Spleen (tissue), 11 donors: ENCODE measurements around the gene ZNF578. TPM values are rescaled to one million over a fixed set of nuclear protein-coding genes. Genes with fewer than 3 reads are reported as not detected.
"Not testable (repeated sequence)": the region's sequence is repeated elsewhere in the genome, so short reads cannot be mapped to it uniquely, and the experiment has no call there.

Source experiments
- DNase-seq: peaks from one replicate; pipeline ENCODE4 v3.0.0-alpha.2; 2020
- H3K27ac ChIP-seq, 8 donors: fragments of 200-600 bp; sonication (generic) in 7 of 8; 1 replicate in 4 of 8; 2 replicates in 4 of 8; pipeline versions ENCODE4 v1.5.0 to v1.8.0; 2016 to 2021; ENCODE audit warnings: inconsistent platforms in 4 of 8, mild to moderate bottlenecking in 4 of 8, moderate library complexity in 1 of 8
- H3K27me3 ChIP-seq, 7 donors: fragments of 200-600 bp; sonication (generic) in 6 of 7; replicated peaks in 1 of 7; 1 replicate in 4 of 7; 2 replicates in 3 of 7; pipeline versions ENCODE4 v1.5.0 to v1.8.0; 2016 to 2021; ENCODE audit warnings: inconsistent platforms in 3 of 7, mild to moderate bottlenecking in 1 of 7
- H3K36me3 ChIP-seq, 6 donors: fragments of 200-600 bp; sonication (generic) in 5 of 6; 1 replicate in 4 of 6; 2 replicates in 2 of 6; pipeline versions ENCODE4 v1.5.0 to v1.8.0; 2016 to 2021; ENCODE audit warnings: inconsistent platforms in 2 of 6
- H3K4me1 ChIP-seq, 6 donors: fragments of 200-600 bp; sonication (generic) in 5 of 6; 1 replicate in 3 of 6; 2 replicates in 3 of 6; pipeline versions ENCODE4 v1.5.0 to v1.8.0; 2016 to 2021; ENCODE audit warnings: inconsistent platforms in 3 of 6
- H3K4me3 ChIP-seq, 8 donors: fragments of 200-600 bp; sonication (generic) in 7 of 8; 1 replicate in 4 of 8; 2 replicates in 4 of 8; pipeline versions ENCODE4 v1.5.0 to v1.8.0; 2016 to 2021; ENCODE audit warnings: inconsistent platforms in 4 of 8, mild to moderate bottlenecking in 4 of 8, moderate library complexity in 2 of 8
- H3K9me3 ChIP-seq, 8 donors: fragments of 200-600 bp; sonication (generic) in 7 of 8; 1 replicate in 4 of 8; 2 replicates in 4 of 8; pipeline versions ENCODE4 v1.5.0 to v1.8.0; 2016 to 2021; ENCODE audit warnings: inconsistent platforms in 4 of 8
- POLR2A ChIP-seq, 3 donors: fragments of 450-650 bp; IDR thresholded peaks; one replicate each; pipeline ENCODE4 v1.5.1; 2017; ENCODE audit warnings: antibody characterized with exemption in 3 of 3, mild to moderate bottlenecking in 1 of 3
- POLR2AphosphoS5 ChIP-seq, 3 donors: sonication (generic); formaldehyde crosslinking; IDR thresholded peaks; one replicate each; pipeline ENCODE4 v1.5.1; 2017; ENCODE audit warnings: antibody characterized with exemption in 3 of 3
- WGBS, 5 donors: extraction: QIAGEN DNeasy Blood & Tissue Kit in 3 of 5; methylation state at CpG; one replicate each; pipeline versions ENCODE4 v1.1.5 to v1.1.7; 2013 to 2018; 5-methylcytosine and 5-hydroxymethylcytosine counted together
- intact Hi-C: fragments of 100-400 bp; cut with DNase I; formaldehyde crosslinking; loops from one replicate; pipeline ENCODE4 v1.15.0; 2023; ENCODE audit warnings: low total_unique reads
- polyA plus RNA-seq, 3 donors: library from polyadenylated mRNA; stranded (reverse); fragments of 200-250 nt; gene quantifications; one replicate each; pipeline ENCODE4 v1.2.1, GENCODE V29; 2013
- total RNA-seq, 7 donors: library from RNA; depleted of rRNA in 3 of 7; stranded (reverse); fragments of >200 nt in 3 of 7; fragmentation: NEBNext Ultra II Directional in 4 of 7; extraction: Animal tissue kit (Norgen Biotek cat#: 25700) in 4 of 7; gene quantifications; one replicate each; pipeline versions ENCODE4 v1.1.0 to v1.2.1, GENCODE V29; 2016 to 2021
- TF ChIP-seq, protein P1 (sequence below), 11 experiments: fragments of 200-600 bp in 7 of 11; fragments of 450-650 bp in 4 of 11; sonication (generic) in 4 of 11; IDR thresholded peaks in 8 of 11; conservative IDR thresholded peaks in 3 of 11; 1 replicate in 7 of 11; 2 replicates in 4 of 11; pipeline versions ENCODE4 v1.4.0 to v1.8.0; 2016 to 2021; ENCODE audit warnings: antibody characterized with exemption in 11 of 11, inconsistent platforms in 4 of 11, mild to moderate bottlenecking in 1 of 11
- donor health status: healthy with polysubstance abuse.
- donor health status: DM: no; HTN: no; CAD: no; lungs with moderate emphysema.
- donor health status: DM: no; HTN: no; CAD: no.
- donor health status: Bipolar disorder and iron deficiency.
- donor health status: healthy.
- donor health status: DM: no; HTN: no; CAD: no.
- donor health status: DM: yes; HTN: yes; CAD: no.

The ZNF578 gene
- total and polyA plus RNA-seq, 10 donors = 0.85 to 4.1 (median 3.5) TPM

DNA sequence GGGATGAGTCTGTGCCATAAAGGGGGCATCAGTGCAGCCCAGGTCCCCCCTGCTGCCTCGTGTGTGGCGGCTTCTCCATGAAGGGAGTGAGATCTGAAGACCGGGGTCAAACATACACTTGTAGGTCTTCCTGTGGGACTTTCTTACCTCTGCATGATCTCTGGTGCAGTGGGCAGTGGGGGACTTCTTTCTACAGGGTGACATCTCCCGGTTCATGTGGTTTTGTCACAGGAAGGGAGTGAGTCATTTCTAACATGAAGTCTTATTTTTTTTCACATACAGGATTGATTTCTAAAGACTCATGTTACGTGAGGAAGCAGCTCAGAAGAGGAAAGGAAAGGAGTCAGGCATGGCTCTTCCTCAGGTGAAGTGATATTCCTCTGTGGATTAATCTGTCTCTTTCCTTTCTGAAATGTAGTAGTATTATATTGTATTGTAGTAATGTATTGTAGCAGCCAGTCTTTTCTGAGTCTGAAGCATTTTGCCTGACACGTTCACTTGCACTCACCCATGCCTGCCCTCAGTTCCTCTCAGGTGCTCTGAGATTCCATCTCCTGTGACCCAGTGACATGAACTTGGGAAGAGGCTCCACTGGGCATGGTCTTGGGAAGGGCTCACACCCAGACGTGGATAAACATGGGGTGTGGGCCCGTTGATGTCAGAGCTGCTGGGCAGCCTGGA lies 89.8 kb downstream of the ZNF578 start:
- H3K36me3 ChIP-seq = peaks cover 8 to 87% (median 55%) of the 10 kb centered on the region in 6 donors
- TF ChIP-seq, protein P1, sequence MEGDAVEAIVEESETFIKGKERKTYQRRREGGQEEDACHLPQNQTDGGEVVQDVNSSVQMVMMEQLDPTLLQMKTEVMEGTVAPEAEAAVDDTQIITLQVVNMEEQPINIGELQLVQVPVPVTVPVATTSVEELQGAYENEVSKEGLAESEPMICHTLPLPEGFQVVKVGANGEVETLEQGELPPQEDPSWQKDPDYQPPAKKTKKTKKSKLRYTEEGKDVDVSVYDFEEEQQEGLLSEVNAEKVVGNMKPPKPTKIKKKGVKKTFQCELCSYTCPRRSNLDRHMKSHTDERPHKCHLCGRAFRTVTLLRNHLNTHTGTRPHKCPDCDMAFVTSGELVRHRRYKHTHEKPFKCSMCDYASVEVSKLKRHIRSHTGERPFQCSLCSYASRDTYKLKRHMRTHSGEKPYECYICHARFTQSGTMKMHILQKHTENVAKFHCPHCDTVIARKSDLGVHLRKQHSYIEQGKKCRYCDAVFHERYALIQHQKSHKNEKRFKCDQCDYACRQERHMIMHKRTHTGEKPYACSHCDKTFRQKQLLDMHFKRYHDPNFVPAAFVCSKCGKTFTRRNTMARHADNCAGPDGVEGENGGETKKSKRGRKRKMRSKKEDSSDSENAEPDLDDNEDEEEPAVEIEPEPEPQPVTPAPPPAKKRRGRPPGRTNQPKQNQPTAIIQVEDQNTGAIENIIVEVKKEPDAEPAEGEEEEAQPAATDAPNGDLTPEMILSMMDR (IDR thresholded peaks at IDR 0.05 in 8 of 11, conservative IDR thresholded peaks at IDR 0.05 in 3 of 11) = no peak
- TF ChIP-seq POLR2A (IDR thresholded peaks at IDR 0.05) = no peak
- no peak for TF ChIP-seq POLR2AphosphoS5 (IDR thresholded peaks at IDR 0.05)
- H3K27ac ChIP-seq = peak overlapping the region in 2 of 8 donors; percentile 18 to 46
- WGBS, 5 donors = 45 to 61% (median 58%) methylated on average over 8 of the region's 8 CpGs
- H3K4me1 ChIP-seq = peaks cover 0 to 11% (median 4%) of the 10 kb centered on the region in 6 donors
- H3K4me3 ChIP-seq = no peak overlapping the region
- intact Hi-C loops = no loop called here
- no peaks in the 10 kb centered on the region for H3K27me3 ChIP-seq
- no peak for DNase-seq
- H3K9me3 ChIP-seq = peaks cover 0 to 99% (median 66%) of the 10 kb centered on the region in 8 donors

DNA sequence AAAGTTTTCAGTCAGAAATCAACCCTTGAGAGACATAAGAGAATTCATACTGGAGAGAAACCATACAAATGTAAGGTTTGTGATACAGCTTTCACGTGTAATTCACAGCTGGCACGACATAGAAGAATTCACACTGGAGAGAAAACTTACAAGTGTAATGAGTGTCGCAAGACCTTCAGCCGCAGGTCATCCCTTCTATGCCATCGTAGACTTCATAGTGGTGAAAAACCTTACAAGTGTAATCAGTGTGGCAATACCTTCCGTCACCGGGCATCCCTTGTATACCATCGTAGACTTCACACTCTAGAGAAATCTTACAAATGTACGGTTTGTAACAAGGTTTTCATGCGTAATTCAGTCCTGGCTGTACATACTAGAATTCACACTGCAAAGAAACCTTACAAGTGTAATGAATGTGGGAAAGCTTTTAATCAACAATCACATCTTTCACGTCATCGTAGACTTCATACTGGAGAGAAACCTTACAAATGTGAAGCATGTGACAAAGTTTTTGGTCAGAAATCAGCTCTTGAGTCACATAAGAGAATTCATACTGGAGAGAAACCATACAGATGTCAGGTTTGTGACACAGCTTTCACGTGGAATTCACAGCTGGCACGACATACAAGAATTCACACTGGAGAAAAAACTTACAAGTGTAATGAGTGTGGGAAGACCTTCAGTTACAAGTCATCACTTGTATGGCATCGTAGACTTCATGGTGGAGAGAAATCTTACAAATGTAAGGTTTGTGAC lies 101.0 kb downstream of the ZNF578 start:
- WGBS, 5 donors = 95 to 98% (median 97%) methylated on average over 15 of the region's 15 CpGs
- TF ChIP-seq, protein P1 (IDR thresholded peaks at IDR 0.05 in 8 of 11, conservative IDR thresholded peaks at IDR 0.05 in 3 of 11) = no peak
- TF ChIP-seq POLR2A (IDR thresholded peaks at IDR 0.05) (no peak), POLR2AphosphoS5 (IDR thresholded peaks at IDR 0.05) (no peak)
- Histone ChIP-seq H3K27me3 (no peaks in the 10 kb centered on the region), H3K36me3 (peaks cover 25 to 100% (median 86%) of the 10 kb centered on the region in 6 donors), H3K27ac (no peak overlapping the region), H3K4me3 (peak overlapping the region in 1 of 8 donors; percentile 33), H3K9me3 (peaks cover 33 to 100% (median 100%) of the 10 kb centered on the region in 8 donors), H3K4me1 (no peaks in the 10 kb centered on the region)
- intact Hi-C loops = no loop called here
- DNase-seq = no peak

DNA sequence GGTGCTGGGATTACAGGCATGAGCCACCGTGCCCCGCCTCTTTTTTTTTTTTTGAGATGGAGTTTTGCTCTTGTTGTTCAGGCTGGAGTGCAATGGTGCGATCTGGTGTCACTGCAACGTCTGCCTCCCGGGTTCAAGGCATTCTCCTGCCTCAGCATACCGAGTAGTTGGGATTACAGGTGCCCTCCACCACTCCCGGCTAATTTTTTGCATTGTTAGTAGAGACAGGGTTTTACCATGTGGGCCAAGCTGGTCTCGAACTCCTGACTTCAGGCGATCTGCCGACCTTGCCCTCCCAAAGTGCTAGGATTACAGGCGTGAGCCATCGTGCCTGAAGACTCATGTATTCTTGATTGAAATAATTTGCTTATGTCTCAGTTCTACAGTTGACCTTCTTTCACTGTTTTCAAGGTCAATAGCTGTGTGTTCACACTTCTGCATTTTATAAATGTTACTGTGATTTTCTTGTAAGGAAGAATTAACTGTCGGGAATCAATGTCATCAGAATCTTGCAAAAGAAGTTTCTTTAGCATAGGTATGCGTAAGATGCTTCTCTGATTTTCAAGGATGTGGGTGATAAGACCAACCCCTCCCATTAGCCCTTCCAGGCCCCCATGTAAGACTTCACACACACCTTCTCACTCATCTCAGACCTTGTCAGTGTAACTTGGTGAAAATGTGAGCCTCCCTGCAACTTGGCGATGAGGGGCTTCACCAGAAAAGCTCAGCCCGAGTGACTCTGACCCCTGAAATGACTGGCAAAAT lies 104.1 kb downstream of the ZNF578 start:
- TF ChIP-seq, protein P1 (IDR thresholded peaks at IDR 0.05 in 8 of 11, conservative IDR thresholded peaks at IDR 0.05 in 3 of 11) = no peak
- TF ChIP-seq POLR2A (IDR thresholded peaks at IDR 0.05) (no peak), POLR2AphosphoS5 (IDR thresholded peaks at IDR 0.05) (no peak)
- peaks cover 35 to 100% (median 100%) of the 10 kb centered on the region in 8 donors for H3K9me3 ChIP-seq
- intact Hi-C loops = no loop called here
- H3K4me1 ChIP-seq = no peaks in the 10 kb centered on the region
- H3K4me3 ChIP-seq = no peak overlapping the region
- H3K27me3 ChIP-seq = no peaks in the 10 kb centered on the region
- DNase-seq = no peak
- H3K36me3 ChIP-seq = peaks cover 18 to 100% (median 77%) of the 10 kb centered on the region in 6 donors
- no peak overlapping the region for H3K27ac ChIP-seq
- 97 to 98% (median 98%) methylated on average over 15 to 16 of the region's 16 CpGs for WGBS, 5 donors

DNA sequence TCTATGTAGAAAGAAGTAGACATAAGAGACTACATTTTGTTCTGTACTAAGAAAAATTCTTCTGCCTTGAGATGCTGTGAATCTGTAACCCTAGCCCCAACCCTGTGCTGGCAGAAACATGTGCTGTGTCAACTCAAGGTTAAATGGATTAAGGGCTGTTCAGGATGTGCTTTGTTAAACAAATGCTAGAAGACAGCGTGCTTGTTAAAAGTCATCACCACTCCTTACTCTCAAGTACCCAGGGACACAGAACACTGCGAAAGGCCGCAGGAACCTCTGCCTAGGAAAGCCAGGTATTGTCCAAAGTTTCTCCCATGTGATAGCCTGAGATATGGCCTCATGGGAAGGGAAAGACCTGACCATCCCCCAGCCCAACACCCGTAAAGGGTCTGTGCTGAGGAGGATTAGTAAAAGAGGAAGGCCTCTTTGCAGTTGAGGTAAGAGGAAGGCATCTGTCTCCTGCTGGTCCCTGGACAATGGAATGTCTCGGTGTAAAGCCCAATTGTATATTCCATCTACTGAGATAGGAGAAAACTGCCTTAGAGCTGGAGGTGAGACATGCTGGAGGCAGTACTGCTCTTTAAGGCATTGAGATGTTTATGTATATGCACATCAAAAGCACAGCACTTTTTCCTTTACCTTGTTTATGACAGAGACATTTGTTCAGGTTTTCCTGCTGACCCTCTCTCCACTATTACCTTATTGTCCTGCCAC lies 105.5 kb downstream of the ZNF578 start:
- H3K4me3 ChIP-seq, intact Hi-C loops, H3K4me1 ChIP-seq, H3K27ac ChIP-seq, H3K27me3 ChIP-seq, DNase-seq: not testable (repeated sequence)
- WGBS, 5 donors = 82 to 94% (median 86%) methylated on average over 5 of the region's 5 CpGs
- Histone ChIP-seq H3K9me3 (peaks cover 33 to 100% (median 100%) of the 10 kb centered on the region in 8 donors), H3K36me3 (peaks cover 12 to 100% (median 76%) of the 10 kb centered on the region in 6 donors)

DNA sequence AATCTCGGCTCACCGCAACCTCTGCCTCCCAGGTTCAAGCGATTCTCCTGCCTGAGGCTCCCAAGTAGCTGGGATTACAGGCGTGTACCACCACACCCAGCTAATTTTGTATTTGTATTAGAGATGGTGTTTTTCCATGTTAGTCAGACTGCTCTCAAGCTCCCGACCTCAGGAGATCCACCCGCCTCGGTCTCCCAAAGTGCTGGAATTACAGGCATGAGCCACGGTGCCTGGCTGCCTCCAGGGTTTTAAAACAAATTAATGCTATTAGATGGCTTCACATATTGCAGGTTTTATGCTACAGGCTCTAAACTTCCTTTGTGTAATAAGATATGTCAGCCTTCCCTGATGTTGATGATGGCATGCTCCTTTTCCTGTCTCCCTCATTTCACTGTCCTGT lies 108.3 kb downstream of the ZNF578 start:
- peaks cover 19 to 100% (median 100%) of the 10 kb centered on the region in 8 donors for H3K9me3 ChIP-seq

More for the DNA sequence above, 108.3 kb downstream of the ZNF578 start:
- H3K27me3 ChIP-seq, DNase-seq, intact Hi-C loops, H3K27ac ChIP-seq, H3K4me1 ChIP-seq: not testable (repeated sequence)
- peaks cover 3 to 85% (median 65%) of the 10 kb centered on the region in 6 donors for H3K36me3 ChIP-seq
- H3K4me3 ChIP-seq = peak overlapping the region in 1 of 8 donors; percentile 17
- WGBS, 5 donors = 95 to 99% (median 98%) methylated on average over 8 of the region's 8 CpGs
